GM13976 (cell line): ENCODE measurements around the gene PARVB.

ENCODE experiments used
- DNase-seq: peaks from one replicate; pipeline ENCODE4 v3.0.0; 2012; ENCODE audit warnings: low spot score
- CTCF ChIP-seq: IDR thresholded peaks from 2 replicates; pipeline ENCODE4 v1.5.1; 2012; ENCODE audit warnings: borderline replicate concordance, mild to moderate bottlenecking; ENCODE audit not compliant: insufficient read depth; ENCODE audit errors: extremely low read depth, missing control alignments, control extremely low read depth
- in situ Hi-C: fragments of 300-500 bp; cut with MboI; formaldehyde crosslinking; loops from one replicate; pipeline ENCODE4 v1.12.0; 2022; ENCODE audit warnings: low sequenced_read_pairs, mixed read lengths, inconsistent platforms; ENCODE audit not compliant: unreplicated experiment

Gene PARVB

GRCh38 chr22:43992331-43992821 lies 31.7 kb upstream of the PARVB start:
- no peak for TF ChIP-seq CTCF
- DNase-seq, result no peak
- in situ Hi-C loops, result loop anchor here (10.0 to 25.0 kb wide), 3 partner anchors 92 to 645 kb away; no protein-coding TSS in a partner anchor

- TF ChIP-seq CTCF, result peak; percentile 93
- peak; percentile 88 for DNase-seq
- in situ Hi-C loops, result loop anchor here (10.0 to 25.0 kb wide), 3 partner anchors 92 to 644 kb away; no protein-coding TSS in a partner anchor
Observed at GRCh38 chr22:43993072-43993760, 30.9 kb upstream of the PARVB start.

- TF ChIP-seq CTCF, result no peak
- in situ Hi-C loops, result loop anchor here (10.0 to 25.0 kb wide), 3 partner anchors 91 to 643 kb away; no protein-coding TSS in a partner anchor
- DNase-seq, result no peak
Observed at GRCh38 chr22:43994006-43994405, 30.1 kb upstream of the PARVB start.

GRCh38 chr22:43994416-43994815 lies 29.7 kb upstream of the PARVB start:
- DNase-seq, result no peak
- in situ Hi-C loops, result loop anchor here (10.0 to 25.0 kb wide), 3 partner anchors 90 to 643 kb away; no protein-coding TSS in a partner anchor
- no peak for TF ChIP-seq CTCF

GRCh38 chr22:43995057-43995685 lies 28.9 kb upstream of the PARVB start:
- TF ChIP-seq CTCF, result no peak
- no peak for DNase-seq
- in situ Hi-C loops, result loop anchor here (10.0 to 25.0 kb wide), 3 partner anchors 90 to 642 kb away; no protein-coding TSS in a partner anchor

- in situ Hi-C loops, result loop anchor here (10.0 to 25.0 kb wide), 3 partner anchors 89 to 642 kb away; no protein-coding TSS in a partner anchor
- DNase-seq, result no peak
- TF ChIP-seq CTCF, result no peak
Observed at GRCh38 chr22:43995798-43996169, 28.3 kb upstream of the PARVB start.
